Neural progenitor cell (in vitro differentiated cells): ENCODE measurements around the gene EVC. TPM values are rescaled to one million over a fixed set of nuclear protein-coding genes. Genes with fewer than 3 reads are reported as not detected.

Experiments used
- DNase-seq: peaks from one replicate; pipeline ENCODE4 v3.0.0-alpha.2; 2016; ENCODE audit warnings: low spot score
- H2AFZ ChIP-seq: fragments of 200-600 bp; sonication (generic); replicated peaks from 2 replicates; pipeline ENCODE4 v1.6.1; 2016; ENCODE audit warnings: antibody characterized with exemption
- H3F3A ChIP-seq: fragments of 200-600 bp; sonication (generic); 2 replicates; pipeline ENCODE4 v1.6.1; 2016; ENCODE audit warnings: antibody characterized with exemption, low read depth
- H3K27ac ChIP-seq: fragments of 200-600 bp; sonication (generic); 2 replicates; pipeline ENCODE4 v1.5.1; 2016; ENCODE audit warnings: mild to moderate bottlenecking
- H3K27me3 ChIP-seq: fragments of 200-600 bp; sonication (generic); 2 replicates; pipeline ENCODE4 v1.6.1; 2016; ENCODE audit warnings: mild to moderate bottlenecking, moderate library complexity
- H3K36me3 ChIP-seq: fragments of 200-600 bp; sonication (generic); 2 replicates; pipeline ENCODE4 v1.5.1; 2016
- H3K4me1 ChIP-seq: fragments of 200-600 bp; sonication (generic); 2 replicates; pipeline ENCODE4 v1.6.1; 2016; ENCODE audit warnings: mixed run types
- H3K4me2 ChIP-seq: fragments of 200-600 bp; sonication (generic); 2 replicates; pipeline ENCODE4 v1.6.1; 2016
- H3K4me3 ChIP-seq: fragments of 200-600 bp; sonication (generic); 2 replicates; pipeline ENCODE4 v1.5.1; 2016
- H3K79me2 ChIP-seq: fragments of 200-600 bp; sonication (generic); 2 replicates; pipeline ENCODE4 v1.6.1; 2016; ENCODE audit warnings: low read depth
- H3K9ac ChIP-seq: fragments of 200-600 bp; sonication (generic); 2 replicates; pipeline ENCODE4 v1.6.1; 2016
- H3K9me3 ChIP-seq: fragments of 200-600 bp; sonication (generic); 2 replicates; pipeline ENCODE4 v1.5.1; 2016; ENCODE audit warnings: low read depth
- H4K20me1 ChIP-seq: fragments of 200-600 bp; sonication (generic); 2 replicates; pipeline ENCODE4 v1.6.1; 2016; ENCODE audit warnings: low read depth
- H3K27ac Mint-ChIP-seq: 3 replicates; pipeline ENCODE4 v1.8.0; 2021; ENCODE audit warnings: mixed read lengths
- H3K27me3 Mint-ChIP-seq: 2 replicates; pipeline ENCODE4 v1.8.0; 2022; ENCODE audit warnings: low read depth, mild to moderate bottlenecking, inconsistent platforms, moderate library complexity, mixed read lengths; ENCODE audit not compliant: insufficient read depth
- H3K36me3 Mint-ChIP-seq: 3 replicates; pipeline ENCODE4 v1.8.0; 2021; ENCODE audit warnings: mixed read lengths
- H3K4me1 Mint-ChIP-seq: 3 replicates; pipeline ENCODE4 v1.8.0; 2021; ENCODE audit warnings: mixed read lengths
- H3K4me3 Mint-ChIP-seq: 3 replicates; pipeline ENCODE4 v1.8.0; 2021; ENCODE audit warnings: mild to moderate bottlenecking, moderate library complexity, mixed read lengths
- H3K9me3 Mint-ChIP-seq: 3 replicates; pipeline ENCODE4 v1.8.0; 2020; ENCODE audit warnings: mixed read lengths
- EZH2 ChIP-seq: fragments of 200-600 bp; sonication (generic); IDR thresholded peaks from 2 replicates; pipeline ENCODE4 v1.6.1; 2017; ENCODE audit warnings: antibody characterized with exemption, mild to moderate bottlenecking, moderate library complexity
- EZH2phosphoT487 ChIP-seq: fragments of 200-600 bp; sonication (generic); IDR thresholded peaks from 2 replicates; pipeline ENCODE4 v1.6.1; 2017; ENCODE audit warnings: antibody characterized with exemption
- total RNA-seq: library from RNA; depleted of rRNA; stranded (reverse); fragments of >200 nt; gene quantifications from 2 replicates; pipeline ENCODE4 v1.2.3, GENCODE V29; 2015; ENCODE audit warnings: low replicate concordance
- TF ChIP-seq, protein P1 (sequence below): fragments of 200-600 bp; sonication (generic); IDR thresholded peaks from 2 replicates; pipeline ENCODE4 v1.5.1; 2017; ENCODE audit warnings: antibody characterized with exemption, mild to moderate bottlenecking

The EVC gene
- total RNA-seq, 1 donor from 2014 or later = 3.6 TPM

DNA sequence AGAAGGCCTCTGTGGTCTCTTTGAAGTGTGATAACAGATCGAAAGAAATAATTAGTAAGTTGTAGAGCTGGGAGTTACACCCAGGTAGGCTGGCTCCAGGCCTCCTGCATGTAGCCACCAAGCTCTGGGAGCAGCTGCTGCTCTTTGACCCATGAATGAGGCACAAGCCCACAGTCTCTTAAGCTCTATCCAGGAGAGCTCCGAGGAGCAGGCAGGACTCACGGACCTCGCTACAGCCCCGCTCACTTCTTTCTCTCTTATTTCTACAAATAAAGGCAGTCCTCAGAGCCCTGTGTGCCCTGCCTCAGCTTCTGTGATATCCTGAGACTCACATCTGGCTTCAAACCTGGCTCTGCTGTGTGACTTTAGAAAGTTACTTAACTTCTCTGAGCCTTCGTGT, 86.9 kb downstream of the EVC start:
- no peak overlapping the region for H2AFZ ChIP-seq
- Mint-ChIP-seq H3K27me3 (no peaks in the 10 kb centered on the region), H3K27ac (peak overlapping the region; percentile 46), H3K4me3 (no peak overlapping the region), H3K9me3 (no peaks in the 10 kb centered on the region), H3K36me3 (peaks cover 18% of the 10 kb centered on the region), H3K4me1 (no peaks in the 10 kb centered on the region)
- DNase-seq = no peak
- no peak overlapping the region for H3K4me3 ChIP-seq
- H3K9ac ChIP-seq = no peak overlapping the region
- H3K4me2 ChIP-seq = no peak overlapping the region
- H3K36me3 ChIP-seq = no peaks in the 10 kb centered on the region
- no peak overlapping the region for H3K27ac ChIP-seq
- no peaks in the 10 kb centered on the region for H3K79me2 ChIP-seq
- no peaks in the 10 kb centered on the region for H4K20me1 ChIP-seq
- no peaks in the 10 kb centered on the region for H3F3A ChIP-seq
- TF ChIP-seq EZH2 = no peak
- TF ChIP-seq, protein P1, sequence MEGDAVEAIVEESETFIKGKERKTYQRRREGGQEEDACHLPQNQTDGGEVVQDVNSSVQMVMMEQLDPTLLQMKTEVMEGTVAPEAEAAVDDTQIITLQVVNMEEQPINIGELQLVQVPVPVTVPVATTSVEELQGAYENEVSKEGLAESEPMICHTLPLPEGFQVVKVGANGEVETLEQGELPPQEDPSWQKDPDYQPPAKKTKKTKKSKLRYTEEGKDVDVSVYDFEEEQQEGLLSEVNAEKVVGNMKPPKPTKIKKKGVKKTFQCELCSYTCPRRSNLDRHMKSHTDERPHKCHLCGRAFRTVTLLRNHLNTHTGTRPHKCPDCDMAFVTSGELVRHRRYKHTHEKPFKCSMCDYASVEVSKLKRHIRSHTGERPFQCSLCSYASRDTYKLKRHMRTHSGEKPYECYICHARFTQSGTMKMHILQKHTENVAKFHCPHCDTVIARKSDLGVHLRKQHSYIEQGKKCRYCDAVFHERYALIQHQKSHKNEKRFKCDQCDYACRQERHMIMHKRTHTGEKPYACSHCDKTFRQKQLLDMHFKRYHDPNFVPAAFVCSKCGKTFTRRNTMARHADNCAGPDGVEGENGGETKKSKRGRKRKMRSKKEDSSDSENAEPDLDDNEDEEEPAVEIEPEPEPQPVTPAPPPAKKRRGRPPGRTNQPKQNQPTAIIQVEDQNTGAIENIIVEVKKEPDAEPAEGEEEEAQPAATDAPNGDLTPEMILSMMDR = no peak
- no peak for TF ChIP-seq EZH2phosphoT487
- H3K4me1 ChIP-seq = no peaks in the 10 kb centered on the region
- no peaks in the 10 kb centered on the region for H3K27me3 ChIP-seq
- H3K9me3 ChIP-seq = no peaks in the 10 kb centered on the region

DNA sequence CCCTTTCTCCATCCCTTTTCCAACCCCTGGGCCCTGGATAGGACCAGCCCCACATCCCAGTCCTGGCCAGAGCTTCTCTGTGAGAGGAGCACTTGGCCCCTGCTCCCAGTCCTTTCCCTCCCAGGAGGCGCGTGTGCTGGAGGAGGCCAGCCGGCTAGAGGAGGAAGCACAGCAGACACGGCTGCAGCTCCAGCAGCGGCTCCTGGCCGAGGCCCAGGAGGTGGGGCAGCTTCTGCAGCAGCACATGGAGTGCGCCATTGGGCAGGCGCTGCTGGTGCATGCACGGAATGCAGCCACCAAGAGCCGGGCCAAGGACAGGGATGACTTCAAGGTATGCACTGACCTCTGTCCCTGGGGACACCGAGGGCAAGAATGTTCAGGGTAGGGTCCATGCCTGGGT, 87.5 kb downstream of the EVC start:
- Histone ChIP-seq H3K9ac (no peak overlapping the region), H2AFZ (no peak overlapping the region), H3F3A (no peaks in the 10 kb centered on the region), H3K9me3 (no peaks in the 10 kb centered on the region), H3K36me3 (no peaks in the 10 kb centered on the region), H3K4me3 (no peak overlapping the region), H3K27ac (no peak overlapping the region), H3K4me1 (no peaks in the 10 kb centered on the region), H3K79me2 (no peaks in the 10 kb centered on the region), H3K27me3 (no peaks in the 10 kb centered on the region), H4K20me1 (no peaks in the 10 kb centered on the region), H3K4me2 (no peak overlapping the region)
- Mint-ChIP-seq H3K36me3 (peaks cover 19% of the 10 kb centered on the region), H3K4me3 (no peak overlapping the region), H3K27me3 (no peaks in the 10 kb centered on the region), H3K27ac (peak overlapping the region; percentile 46), H3K4me1 (no peaks in the 10 kb centered on the region), H3K9me3 (no peaks in the 10 kb centered on the region)
- TF ChIP-seq EZH2phosphoT487 = no peak
- TF ChIP-seq, protein P1 = no peak
- TF ChIP-seq EZH2 = no peak
- DNase-seq = no peak

GRCh38 chr4:5798946-5799345, 87.9 kb downstream of the EVC start:
- Mint-ChIP-seq H3K9me3 (no peaks in the 10 kb centered on the region), H3K4me3 (no peak overlapping the region), H3K27ac (no peak overlapping the region), H3K36me3 (peaks cover 19% of the 10 kb centered on the region), H3K27me3 (no peaks in the 10 kb centered on the region), H3K4me1 (no peaks in the 10 kb centered on the region)
- Histone ChIP-seq H3K27me3 (no peaks in the 10 kb centered on the region), H3K27ac (no peak overlapping the region), H3K36me3 (no peaks in the 10 kb centered on the region), H2AFZ (no peak overlapping the region), H4K20me1 (no peaks in the 10 kb centered on the region), H3F3A (no peaks in the 10 kb centered on the region), H3K79me2 (no peaks in the 10 kb centered on the region), H3K4me1 (no peaks in the 10 kb centered on the region), H3K9me3 (no peaks in the 10 kb centered on the region), H3K9ac (no peak overlapping the region), H3K4me2 (no peak overlapping the region), H3K4me3 (no peak overlapping the region)
- no peak for DNase-seq
- TF ChIP-seq EZH2phosphoT487 (no peak), EZH2 (no peak)
- TF ChIP-seq, protein P1 = no peak

DNA sequence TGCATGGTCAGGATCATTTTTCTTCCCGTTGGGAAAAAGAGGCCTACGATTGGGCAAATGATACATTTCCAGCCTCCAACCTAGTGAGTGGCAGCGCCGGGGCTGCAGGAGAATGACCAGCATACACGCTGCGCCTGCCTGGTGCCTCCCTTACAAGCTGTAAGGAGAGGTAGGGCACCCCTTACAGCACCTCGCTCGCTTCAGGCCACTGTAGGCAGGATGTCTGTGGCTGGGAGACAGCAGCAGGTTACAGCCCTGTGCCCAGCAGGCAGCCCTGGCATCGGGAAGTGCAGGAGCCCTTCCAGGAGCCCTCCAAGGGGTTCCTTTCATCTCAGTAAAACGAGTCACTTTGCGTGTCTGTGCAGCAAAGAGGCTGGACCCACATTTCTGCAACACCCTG, 88.4 kb downstream of the EVC start:
- H3K36me3 ChIP-seq = no peaks in the 10 kb centered on the region
- Mint-ChIP-seq H3K36me3 (peaks cover 19% of the 10 kb centered on the region), H3K9me3 (no peaks in the 10 kb centered on the region), H3K27me3 (no peaks in the 10 kb centered on the region), H3K4me1 (no peaks in the 10 kb centered on the region), H3K27ac (no peak overlapping the region), H3K4me3 (no peak overlapping the region)
- H2AFZ ChIP-seq = no peak overlapping the region
- DNase-seq = no peak
- no peak overlapping the region for H3K4me2 ChIP-seq
- no peaks in the 10 kb centered on the region for H3F3A ChIP-seq
- H3K9ac ChIP-seq = no peak overlapping the region
- no peaks in the 10 kb centered on the region for H3K79me2 ChIP-seq
- H4K20me1 ChIP-seq = no peaks in the 10 kb centered on the region
- TF ChIP-seq, protein P1 = no peak
- TF ChIP-seq EZH2phosphoT487 = no peak
- TF ChIP-seq EZH2 = no peak
- H3K4me1 ChIP-seq = no peaks in the 10 kb centered on the region
- H3K27ac ChIP-seq = no peak overlapping the region
- H3K4me3 ChIP-seq = no peak overlapping the region
- no peaks in the 10 kb centered on the region for H3K9me3 ChIP-seq
- H3K27me3 ChIP-seq = no peaks in the 10 kb centered on the region
